ENCODE data around the gene ANKDD1A. TPM values are rescaled to one million over a fixed set of nuclear protein-coding genes. Genes with fewer than 3 reads are reported as not detected.
A peak's percentile ranks its signal among the peaks of the same experiment; 100 is the strongest.

Gene ANKDD1A
- total and polyA plus RNA-seq, 8 donors: 1.5 to 43.8 (median 5.2) TPM

GRCh38 chr15:64990168-64990470 lies 78.4 kb downstream of the ANKDD1A start:
- Histone ChIP-seq H3K27ac (peak overlapping the region; percentile 89 to 96 (median 91)), H3K27me3 (no peaks in the 10 kb centered on the region), H3K9me3 (no peaks in the 10 kb centered on the region), H3K4me1 (peaks cover 13 to 52% (median 39%) of the 10 kb centered on the region in 4 donors), H3K36me3 (no peaks in the 10 kb centered on the region), H3K4me3 (peak overlapping the region; percentile 65 to 95 (median 83))
- no peak for DNase-seq
- TF ChIP-seq CTCF (IDR thresholded peaks at IDR 0.05) (no peak), POLR2A (IDR thresholded peaks at IDR 0.05) (no peak), POLR2AphosphoS5 (IDR thresholded peaks at IDR 0.05) (no peak), EP300 (IDR thresholded peaks at IDR 0.05) (no peak)
- intact Hi-C loops (cut with DNase I; ENCODE audit: low total_unique reads): no loop called here
- 2 to 4% (median 3%) methylated on average over 9 of the region's 9 CpGs for WGBS, 5 donors

- H3K9me3 ChIP-seq: no peaks in the 10 kb centered on the region
- DNase-seq: peak in 1 of 2 donors; percentile 66
- 61 to 73% (median 65%) methylated on average over 2 of the region's 2 CpGs for WGBS, 5 donors
- H3K36me3 ChIP-seq: no peaks in the 10 kb centered on the region
- H3K27me3 ChIP-seq: no peaks in the 10 kb centered on the region
- H3K27ac ChIP-seq: peak overlapping the region in 1 of 5 donors; percentile 24
- intact Hi-C loops (cut with DNase I; ENCODE audit: low total_unique reads): no loop called here
- no peak for TF ChIP-seq POLR2A (IDR thresholded peaks at IDR 0.05)
- no peak for TF ChIP-seq POLR2AphosphoS5 (IDR thresholded peaks at IDR 0.05)
- TF ChIP-seq CTCF (IDR thresholded peaks at IDR 0.05): no peak
- no peak for TF ChIP-seq EP300 (IDR thresholded peaks at IDR 0.05)
- H3K4me1 ChIP-seq: peaks cover 13 to 36% (median 24%) of the 10 kb centered on the region in 4 donors
- no peak overlapping the region for H3K4me3 ChIP-seq
Measured at GRCh38 chr15:64991536-64992135, 79.9 kb downstream of the ANKDD1A start.

- H3K4me3 ChIP-seq: no peak overlapping the region
- H3K4me1 ChIP-seq: peaks cover 4 to 20% (median 12%) of the 10 kb centered on the region in 4 donors
- TF ChIP-seq POLR2A (IDR thresholded peaks at IDR 0.05) (no peak), EP300 (IDR thresholded peaks at IDR 0.05) (no peak), POLR2AphosphoS5 (IDR thresholded peaks at IDR 0.05) (no peak), CTCF (IDR thresholded peaks at IDR 0.05) (no peak)
- H3K27ac ChIP-seq: no peak overlapping the region
- H3K36me3 ChIP-seq: no peaks in the 10 kb centered on the region
- intact Hi-C loops (cut with DNase I; ENCODE audit: low total_unique reads): no loop called here
- DNase-seq: no peak
- WGBS, 5 donors: 39 to 76% (median 55%) methylated on average over 1 of the region's 1 CpG
- H3K27me3 ChIP-seq: no peaks in the 10 kb centered on the region
- H3K9me3 ChIP-seq: no peaks in the 10 kb centered on the region
Measured at GRCh38 chr15:64993290-64993689, 81.6 kb downstream of the ANKDD1A start.

GRCh38 chr15:64997066-64997465 lies 85.4 kb downstream of the ANKDD1A start:
- Histone ChIP-seq H3K27me3 (no peaks in the 10 kb centered on the region), H3K27ac (peak overlapping the region in 1 of 5 donors; percentile 50), H3K9me3 (no peaks in the 10 kb centered on the region), H3K36me3 (peaks cover 0 to 13% (median 9%) of the 10 kb centered on the region in 4 donors), H3K4me1 (no peaks in the 10 kb centered on the region), H3K4me3 (no peak overlapping the region)
- TF ChIP-seq POLR2AphosphoS5 (IDR thresholded peaks at IDR 0.05): no peak
- no peak for TF ChIP-seq EP300 (IDR thresholded peaks at IDR 0.05)
- no peak for TF ChIP-seq POLR2A (IDR thresholded peaks at IDR 0.05)
- TF ChIP-seq CTCF (IDR thresholded peaks at IDR 0.05): no peak
- DNase-seq: peak in 1 of 2 donors; percentile 44
- WGBS, 5 donors: 64 to 82% (median 78%) methylated on average over 5 of the region's 5 CpGs
- intact Hi-C loops (cut with DNase I; ENCODE audit: low total_unique reads): no loop called here

All from stomach (tissue), 9 donors.